DMS153 (cell line): ENCODE results near the gene ADRA2B.
"Not testable (repeated sequence)": the region's sequence is repeated elsewhere in the genome, so short reads cannot be mapped to it uniquely, and the experiment has no call there.

Experiments used
- DNase-seq: peaks from one replicate; lab custom pipeline; 2025; lab: John Stamatoyannopoulos, UW

The ADRA2B gene

DNA sequence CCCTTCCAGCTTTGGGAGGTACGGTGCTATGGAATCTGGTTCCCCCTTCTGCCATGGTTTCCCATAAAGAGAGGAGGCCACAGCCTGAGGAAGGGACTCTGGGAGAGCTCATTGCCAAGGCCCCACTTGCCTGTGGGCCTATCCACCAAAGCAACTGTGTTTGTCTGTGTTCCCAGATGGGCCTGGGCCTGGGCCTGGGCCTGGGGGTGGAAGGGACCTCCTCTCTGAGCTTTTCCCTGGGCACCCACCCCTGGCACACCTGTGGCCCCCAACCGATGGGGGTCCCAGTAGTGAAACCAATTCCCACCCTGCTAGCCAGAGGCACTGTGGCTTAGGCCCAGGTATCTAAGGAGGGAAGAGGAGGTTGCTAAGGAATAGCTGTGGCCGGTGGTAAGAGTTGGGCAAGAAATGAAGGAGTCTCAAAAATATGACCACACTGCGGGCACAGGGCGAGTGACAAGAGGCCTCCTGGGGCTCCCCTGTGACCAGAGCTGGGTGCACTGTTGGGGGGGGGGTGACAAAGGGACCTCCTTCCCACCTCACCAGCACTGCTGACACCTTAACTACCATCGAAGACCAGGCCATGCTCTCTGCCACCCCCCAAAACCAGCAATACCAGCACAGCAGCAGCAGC lies 33.8 kb upstream of the ADRA2B start:
- DNase-seq = no peak

DNA sequence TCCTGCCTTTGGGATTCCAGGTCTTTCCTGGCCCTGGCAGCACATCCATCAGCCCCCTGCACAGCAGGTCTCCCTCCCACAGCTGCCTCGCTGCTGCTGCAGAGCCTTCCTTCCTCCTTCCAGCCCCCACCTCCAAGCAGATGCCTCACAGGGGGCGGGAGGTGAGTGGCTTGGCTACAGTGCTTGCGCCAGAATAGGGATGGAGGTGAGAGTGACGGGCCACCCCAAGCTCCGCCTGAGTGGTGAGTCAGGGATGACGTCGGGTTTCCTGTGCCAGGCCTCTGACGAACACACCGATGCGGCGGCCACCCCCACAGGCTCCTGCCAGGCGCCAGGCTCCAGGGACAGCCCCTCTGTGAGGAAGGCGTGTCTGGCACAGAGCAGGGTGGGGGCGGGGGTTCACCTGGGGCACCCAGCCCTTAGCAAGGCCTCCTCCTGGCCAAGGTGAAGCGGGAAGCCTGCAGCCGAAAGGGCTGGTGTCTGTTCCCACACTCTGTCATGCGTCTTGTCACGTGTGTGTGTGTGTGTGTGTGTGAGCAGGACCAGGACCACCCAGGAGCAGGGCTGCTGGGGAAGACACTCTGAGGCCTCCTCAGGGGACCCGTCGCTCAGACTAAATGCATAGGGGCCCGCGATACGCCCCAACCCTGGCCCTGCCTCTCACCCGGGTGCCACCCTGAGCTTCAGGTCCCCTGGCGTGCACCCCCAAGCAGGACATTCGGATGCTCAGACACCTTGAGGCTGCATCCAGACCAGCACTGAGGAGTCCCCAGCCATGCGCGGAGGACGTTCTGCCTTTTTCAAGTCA lies 32.2 kb upstream of the ADRA2B start:
- DNase-seq = peak; percentile 89

DNA sequence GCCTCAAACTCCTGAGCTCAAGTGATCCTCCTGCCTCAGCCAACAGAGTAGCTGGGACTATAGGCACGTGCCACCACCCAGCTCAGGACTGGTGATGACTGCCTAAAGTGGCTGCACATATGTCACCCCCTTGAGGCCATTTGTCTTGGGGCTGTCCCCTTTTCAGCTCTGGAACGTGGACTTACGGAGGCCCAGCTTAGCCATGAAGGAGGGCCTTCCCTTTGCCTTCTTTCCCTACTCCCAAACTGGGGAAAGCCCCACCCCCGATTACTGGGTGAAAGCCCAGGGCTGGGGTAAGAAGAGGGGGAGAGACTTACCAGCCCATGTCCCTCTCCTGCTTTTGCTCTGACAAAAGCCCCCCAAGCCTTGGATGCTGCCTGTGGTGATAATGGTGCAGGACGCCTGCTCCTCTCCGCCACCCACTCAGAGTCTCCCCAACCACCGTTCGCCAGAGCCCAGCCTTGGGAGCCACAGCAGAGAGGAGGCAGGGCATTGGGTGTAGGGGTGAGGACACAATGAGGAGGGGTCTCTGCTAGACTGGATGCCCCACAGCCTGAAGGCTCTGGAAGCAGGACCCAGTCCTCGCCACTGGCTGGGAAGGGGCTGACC lies 31.3 kb upstream of the ADRA2B start:
- no peak for DNase-seq

DNA sequence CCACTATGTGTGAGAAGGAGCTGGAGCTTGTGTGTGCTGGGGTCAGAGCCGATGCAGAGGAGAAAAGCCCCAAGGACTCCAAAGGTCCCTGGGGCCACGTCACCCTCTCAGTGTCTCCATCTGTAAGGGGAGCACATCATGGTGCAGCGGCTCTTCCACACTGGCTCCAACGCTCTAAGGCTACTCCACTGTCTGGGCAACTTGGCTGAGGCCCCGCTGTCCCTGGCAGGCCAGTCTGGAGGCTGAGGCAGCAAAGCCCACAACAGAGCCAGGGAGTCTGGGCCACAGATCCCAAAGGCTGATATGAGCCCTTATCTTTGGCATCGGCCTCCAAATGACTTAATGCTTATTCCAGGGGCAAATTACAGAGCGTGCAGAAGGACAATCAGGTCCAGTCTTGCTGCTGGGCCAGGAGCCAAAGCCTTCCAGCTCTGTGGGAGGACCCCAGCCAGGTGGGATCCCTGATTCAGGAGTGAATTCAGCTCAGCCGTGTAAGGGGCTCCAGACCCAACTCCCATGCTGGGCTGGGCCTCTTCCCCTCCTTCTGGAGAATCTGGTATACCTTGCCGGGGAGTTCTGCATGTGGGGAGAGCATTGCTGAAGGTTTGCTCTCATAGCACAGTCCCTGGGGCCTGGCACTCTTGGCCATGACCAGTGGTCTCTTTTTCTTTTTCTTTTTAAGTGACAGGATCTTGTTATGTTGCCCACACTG lies 30.7 kb upstream of the ADRA2B start:
- no peak for DNase-seq

DNA sequence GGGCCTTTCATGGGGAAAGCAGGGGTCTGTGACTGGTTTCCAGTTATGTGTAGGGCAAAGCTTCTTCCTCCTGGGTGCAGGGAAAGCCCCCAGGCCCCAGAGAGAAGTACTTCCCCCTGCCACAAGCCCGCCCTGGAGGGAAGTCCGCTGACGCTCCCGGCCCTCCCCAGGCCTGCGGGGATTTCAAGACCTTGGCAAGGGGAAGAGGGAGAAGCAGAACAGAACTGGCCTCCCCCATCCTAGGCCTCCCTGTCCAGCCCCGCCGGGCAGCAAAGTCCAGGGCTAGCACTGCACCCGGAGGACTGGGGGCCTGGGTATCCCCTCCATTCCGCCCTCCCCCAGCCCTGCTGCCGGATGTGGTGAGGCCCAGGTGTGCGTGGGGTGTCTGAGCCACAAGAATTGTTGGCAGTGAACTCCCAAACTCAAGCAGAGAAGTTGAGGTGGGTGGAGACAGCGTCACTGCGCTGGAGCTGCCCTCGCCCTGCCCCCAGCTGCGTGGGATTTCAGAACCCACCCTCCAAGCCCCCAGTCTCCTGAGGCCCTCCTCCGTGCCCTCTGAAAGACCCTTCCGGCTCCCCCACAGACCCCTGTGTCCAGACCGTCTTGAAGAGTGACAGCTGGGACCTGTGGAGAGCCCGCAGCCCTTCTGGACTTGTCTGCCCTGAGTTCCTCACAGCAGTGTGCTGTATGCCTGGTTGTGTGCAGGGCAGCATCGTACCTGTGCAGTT lies 29.9 kb upstream of the ADRA2B start:
- DNase-seq = no peak

DNA sequence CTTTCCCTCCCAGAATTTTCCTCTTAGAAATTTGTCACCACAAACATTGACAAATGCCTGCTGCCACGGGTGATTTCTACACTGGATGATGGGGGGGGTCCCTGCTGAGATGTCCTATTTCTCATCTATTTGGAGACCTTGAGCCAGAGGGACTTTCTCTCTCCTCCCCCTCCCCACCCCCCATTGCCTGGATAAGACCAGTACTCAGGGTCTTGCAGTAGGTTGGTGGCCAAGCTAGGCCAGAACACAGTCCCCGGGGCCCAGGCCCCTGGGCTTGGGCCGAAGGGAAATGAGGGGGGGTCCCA lies 29.4 kb upstream of the ADRA2B start:
- DNase-seq = no peak

DNA sequence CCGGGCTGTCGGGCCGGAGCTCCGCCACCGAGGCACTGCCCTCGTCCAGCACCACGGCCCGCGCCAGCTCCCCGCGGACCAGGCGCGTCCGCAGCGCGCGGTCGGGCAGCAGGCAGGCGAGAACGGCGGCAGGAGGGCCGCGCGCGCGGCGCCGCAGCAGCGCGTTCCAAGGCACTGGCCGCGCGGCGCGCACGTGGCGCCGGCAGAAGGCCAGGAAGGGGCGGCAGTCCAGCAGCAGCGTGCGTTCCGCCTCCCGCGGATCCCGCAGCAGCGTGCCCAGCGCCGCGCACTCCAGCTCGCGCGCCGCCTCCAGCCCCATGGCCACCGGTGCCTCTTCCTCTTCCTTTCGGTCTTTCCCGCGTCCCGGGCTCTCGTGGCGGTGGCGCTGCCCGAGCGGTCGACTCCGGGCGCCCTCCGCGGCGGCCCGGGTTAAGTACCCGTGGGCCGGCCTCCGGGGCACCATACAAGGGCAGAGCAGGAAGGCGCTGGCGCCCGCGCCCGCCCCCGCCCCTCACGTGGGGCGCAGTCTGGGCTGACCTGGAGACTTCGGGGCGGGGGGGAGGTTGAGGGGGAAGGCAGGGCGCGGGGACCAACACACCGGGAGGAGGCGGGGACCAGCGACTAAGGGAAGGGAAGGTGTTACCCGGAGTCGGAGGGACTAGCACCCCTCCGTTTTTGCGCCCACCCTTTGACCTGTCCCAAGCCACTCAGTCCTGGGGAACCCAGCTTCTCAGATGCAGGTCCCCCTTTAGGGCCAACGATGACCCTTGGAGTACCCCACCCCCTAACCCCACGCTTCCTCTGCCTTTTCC lies 28.9 kb upstream of the ADRA2B start, which contains the start of gene DUSP2:
DUSP2 (minus strand) TSS at position 405 of the 812 bp plus-strand sequence; CDS start at position 319, 86 bp downstream.
- peak; percentile 51 for DNase-seq

DNA sequence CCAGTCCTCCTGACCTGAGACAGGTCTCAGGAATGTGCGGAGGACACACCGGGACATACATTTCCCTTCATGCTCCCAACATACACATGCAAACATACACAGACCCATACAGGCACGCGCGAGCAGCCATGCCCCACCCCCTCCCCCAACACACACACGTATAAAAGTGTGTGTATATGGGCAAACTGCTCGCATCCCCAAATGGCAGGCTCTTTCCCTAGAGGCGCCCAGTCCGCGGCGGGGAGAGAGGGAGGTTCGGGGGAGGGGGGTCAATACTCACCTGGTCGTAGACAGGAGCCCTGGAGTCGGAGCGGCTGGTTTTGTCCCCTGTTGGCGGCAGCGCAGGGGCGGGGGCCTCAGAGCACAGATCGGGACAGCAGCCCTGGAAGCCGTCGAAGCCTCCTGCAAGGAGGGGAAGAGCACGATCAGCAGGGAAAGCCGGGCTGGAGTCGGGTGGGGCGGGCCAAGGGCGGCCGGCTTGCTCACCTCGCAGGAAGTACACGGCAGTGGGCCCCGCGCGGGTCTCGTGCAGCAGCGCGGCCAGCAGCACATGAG lies 28.2 kb upstream of the ADRA2B start:
- DNase-seq = no peak

DNA sequence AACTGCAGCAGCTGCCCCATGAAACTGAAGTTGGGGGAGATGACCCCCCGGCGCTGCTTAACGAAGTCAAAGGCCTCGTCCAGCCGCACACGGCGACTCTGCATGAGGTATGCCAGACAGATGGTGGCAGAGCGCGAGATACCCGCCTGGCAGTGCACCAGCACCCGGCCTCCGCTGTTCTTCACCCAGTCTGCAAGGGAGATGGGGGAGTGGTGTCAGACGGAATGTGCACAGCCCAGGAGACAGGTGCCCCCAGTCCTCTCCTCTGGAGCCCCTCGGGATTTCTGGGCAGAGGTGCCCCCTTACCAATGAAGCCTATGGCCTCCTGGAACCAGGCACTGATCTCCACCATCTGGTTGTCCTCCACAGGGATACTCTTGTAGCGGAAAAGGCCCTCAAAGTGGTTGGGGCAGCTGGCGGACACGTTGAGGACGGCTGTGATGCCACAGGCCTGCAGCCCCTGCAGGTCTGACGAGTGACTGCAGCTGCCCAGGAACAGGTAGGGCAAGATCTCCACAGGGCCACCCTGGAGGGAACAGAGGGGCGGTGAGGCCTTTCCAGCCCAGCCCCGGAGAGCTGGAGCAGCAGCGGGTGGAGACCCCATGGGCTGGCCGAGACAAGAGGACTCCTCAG lies 27.6 kb upstream of the ADRA2B start:
- DNase-seq = no peak

DNA sequence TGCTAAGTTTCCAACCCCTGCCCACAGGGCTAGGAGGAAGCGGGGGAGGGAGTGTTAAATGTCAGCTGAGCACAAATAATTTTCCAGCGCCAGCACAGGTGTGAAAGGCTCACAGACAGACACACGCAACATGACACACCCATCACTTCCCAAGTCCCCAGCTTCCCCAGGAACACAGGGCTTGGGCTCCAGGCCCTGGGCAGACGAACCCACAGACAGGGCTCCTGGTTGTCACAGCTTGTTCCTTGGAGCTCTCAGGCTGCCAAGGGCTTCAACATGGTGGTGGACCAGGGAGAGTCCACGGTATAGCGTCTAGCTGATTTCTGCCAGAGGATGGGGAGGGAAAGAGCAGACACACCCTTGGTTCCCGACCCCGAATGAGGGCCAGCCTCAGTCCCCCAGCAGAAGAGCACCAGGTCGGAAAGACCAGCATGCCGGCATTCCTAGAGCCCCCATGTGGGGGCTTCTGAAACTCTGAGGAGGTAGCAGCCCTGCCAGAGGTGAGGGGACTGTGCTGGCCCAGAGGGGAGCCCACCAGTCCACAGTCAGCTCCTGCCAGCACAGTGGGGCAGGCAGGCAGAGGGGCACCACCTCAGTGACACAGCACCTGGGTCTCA lies 27.0 kb upstream of the ADRA2B start:
- no peak for DNase-seq

DNA sequence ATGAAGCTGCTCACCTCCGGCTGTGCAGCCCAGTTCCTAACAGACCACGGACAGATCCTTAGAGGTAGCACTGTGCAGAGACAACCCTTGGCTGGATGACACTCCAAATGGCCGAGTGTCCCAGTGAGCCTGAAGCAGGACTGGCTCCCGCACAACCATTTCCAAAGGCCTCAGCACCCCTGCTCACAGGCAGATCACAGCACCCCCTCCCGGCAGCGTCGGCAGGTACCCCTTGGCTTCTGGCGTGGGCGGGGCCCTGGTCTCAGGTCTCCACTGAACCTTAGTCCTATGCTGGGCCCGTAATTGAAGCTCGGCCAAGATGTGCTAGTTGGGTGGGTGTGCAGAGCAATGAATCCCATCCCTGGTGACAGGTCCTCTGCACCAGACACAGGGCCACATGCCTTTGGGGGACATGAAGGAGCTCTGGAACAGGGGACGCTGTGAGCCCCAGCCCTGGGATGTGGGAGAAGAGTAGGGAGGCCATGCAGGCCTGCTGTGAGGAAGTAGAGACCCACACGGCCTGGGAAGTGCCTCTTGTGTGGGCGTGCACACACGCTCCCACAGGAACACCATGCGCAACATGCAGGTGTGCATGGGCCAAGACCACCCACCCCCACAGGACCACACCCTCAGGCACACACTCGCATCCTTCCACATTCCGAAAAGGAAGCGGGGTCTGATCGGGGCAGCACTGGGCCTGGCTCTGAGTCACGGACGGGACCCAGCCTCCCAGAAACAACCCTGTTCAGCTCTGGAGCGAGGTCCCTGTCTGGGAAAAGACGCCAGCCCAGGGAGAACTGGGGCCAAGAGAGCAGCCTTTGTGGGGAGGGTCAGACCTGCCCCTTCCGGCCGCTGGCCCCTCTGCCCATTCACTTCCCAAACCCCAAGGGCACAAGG lies 26.1 kb upstream of the ADRA2B start:
- DNase-seq = no peak

DNA sequence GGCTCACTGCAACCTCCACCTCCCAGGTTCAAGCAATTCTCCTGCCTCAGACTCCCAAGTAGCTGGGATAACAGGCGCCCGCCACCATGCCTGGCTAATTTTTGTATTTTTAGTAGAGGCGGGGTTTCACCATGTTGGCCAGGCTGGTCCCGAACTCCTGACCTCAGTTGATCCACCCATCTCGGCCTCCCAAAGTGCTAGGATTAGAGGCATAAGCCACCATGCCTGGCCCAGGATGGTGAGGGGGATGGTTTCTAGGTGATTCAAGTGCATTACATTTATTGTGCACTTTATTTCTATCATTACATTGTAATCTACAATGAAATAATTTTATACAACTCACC lies 25.2 kb upstream of the ADRA2B start:
- not testable (repeated sequence) for DNase-seq

DNA sequence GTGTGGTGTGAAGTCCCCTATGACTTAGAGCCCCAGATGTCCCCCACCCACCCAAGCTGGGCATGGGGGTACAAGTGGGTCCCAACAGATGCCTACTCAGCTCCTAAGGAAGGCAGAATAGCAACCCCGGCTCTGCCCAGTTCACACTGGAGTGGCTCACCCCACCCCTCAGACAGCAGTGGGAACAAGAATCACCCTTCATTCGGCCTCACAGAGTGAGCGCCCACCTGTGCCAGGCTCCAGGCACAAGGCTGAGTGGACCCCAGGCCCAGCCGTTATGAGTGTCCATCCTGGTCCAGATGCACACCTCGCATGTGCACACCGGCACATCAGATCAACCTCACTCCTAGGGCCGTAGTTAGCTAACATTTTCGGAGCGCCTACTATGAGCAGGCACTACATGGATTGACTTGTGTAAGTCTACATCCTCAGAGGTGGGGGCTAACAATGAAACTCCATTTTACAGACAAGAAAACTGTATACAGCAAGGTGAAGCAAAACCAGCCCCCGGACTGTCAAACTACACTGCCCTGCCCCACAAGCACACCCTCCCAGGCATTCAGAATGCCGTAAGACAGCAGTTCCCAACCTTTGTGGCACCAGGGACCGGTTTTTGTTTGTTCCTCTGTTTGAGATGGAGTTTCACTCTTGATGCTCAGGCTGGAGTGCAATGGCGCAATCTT lies 24.7 kb upstream of the ADRA2B start:
- DNase-seq = no peak

DNA sequence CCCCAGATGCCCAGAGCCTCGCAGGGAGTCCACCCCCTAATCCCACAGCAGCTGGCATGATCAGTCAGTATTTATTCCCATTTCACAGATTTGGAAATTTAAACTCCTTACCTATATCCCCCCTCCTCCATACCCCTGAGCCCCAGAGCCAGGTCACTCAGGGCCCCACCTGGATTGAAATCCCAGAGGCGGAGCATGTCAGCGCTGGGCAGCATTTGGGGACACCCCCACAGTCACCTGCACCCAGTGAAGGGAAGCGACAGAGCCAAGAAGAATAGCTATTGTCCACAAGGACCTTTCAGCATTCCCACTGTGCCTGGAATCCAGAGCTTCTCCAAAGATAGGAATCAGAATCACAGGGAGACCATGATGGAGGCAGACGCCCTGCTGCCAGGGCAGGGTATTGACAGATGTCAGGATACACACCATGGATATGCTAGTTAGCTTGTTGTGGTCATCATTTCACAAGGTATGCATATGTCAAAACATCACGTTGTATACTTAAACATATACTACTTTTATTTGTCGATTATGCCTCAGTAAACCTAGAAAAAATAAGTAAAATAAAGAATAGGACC lies 22.9 kb upstream of the ADRA2B start:
- DNase-seq = no peak

DNA sequence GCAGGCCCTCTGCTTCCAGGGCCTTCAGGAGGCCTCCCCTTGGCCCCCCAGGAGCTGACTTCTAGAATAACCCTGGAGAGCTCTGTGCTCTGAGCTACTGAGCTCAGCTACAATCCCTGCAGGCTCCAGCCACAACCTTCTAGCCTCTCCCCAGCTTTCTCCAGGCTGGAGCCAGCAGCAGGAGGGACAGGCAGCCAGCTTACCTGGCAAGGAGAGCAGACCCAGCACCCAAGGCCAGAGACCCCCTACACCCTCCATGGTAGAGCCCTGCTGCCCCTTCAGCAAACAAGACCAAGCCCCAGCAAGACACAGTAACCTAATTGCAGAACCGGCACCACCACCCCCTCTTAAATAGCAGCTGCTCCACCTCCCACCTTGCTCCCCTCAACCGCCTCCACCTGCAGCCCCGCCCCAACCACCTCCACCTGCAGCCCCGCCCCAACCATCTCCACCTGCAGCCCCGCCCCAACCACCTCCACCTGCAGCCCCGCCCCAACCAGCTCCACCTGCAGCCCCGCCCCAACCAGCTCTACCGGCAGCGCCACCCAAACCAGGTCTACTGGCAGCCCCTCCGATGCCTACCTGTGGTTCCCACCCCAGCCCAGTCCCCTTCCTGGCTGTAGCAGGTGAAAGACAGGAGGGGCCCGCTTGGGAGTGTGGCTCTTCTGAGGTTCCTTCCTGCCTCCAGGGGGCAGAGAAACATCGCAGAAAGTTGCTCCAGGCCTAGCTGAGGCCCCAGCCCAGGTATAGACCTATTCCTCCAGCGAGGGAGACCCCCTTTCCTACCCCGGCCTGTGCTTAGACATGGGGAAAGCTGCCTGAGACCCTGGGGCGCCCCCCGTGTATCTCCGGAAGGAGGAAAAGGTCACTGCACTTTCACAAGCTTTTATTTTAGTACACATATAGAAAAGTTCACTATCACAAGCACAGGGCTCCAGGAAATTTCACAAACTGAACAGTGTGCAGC lies 22.1 kb upstream of the ADRA2B start, which contains the start of gene ASTL:
ASTL (minus strand) TSS at position 324 of the 967 bp plus-strand sequence; CDS start at position 258, 66 bp downstream.
- DNase-seq = peak; percentile 73

DNA sequence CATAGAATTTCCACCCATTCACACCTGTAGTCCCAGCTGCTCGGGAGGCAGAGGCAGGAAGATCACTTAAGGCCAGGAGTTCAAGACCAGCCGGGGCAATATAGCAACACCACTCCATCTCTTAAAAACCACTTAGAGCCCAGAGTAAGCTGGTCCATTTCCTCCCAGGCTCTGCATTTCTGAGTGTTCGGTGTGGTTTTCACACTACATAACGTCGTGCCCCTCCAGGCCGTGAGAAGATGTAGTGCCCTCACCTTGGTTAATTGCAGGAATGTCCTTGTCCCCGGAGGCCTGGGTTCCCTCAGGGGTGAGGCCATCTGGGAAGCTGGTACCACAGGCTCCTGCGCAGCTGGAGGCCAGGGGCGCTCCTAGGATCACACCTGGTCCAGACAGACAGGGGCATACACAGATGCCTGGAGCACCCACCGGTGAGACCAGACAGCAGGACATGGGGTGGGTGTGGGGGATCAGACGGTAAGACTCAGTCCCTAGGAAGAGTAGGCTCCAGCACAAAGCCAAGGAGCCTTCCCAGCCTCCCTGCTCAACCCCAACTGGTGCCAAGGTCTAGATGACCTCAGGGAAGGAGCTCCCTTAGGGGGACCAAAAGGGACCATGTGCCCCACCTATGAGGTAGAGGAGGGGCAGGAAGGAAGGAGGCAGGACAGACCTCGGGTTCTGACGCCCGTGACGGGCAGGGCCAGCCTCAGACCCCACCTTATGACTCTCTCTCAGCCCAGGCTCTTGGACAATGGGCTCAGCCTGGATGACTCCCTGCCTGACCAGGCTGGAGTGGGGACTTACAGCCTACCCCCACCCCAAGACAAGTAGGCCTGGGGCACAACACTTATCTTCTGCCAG lies 21.2 kb upstream of the ADRA2B start:
- no peak for DNase-seq
